ENCODE results near the gene IGSF21. TPM values are rescaled to one million over a fixed set of nuclear protein-coding genes. Genes with fewer than 3 reads are reported as not detected.

Gene IGSF21
- total and polyA plus RNA-seq, 4 donors, result 0.95 to 10.1 (median 3.8) TPM

- no peaks in the 10 kb centered on the region for H3K4me1 ChIP-seq (ENCODE audit: control insufficient read depth in 1 of 2, insufficient read depth in 2 of 2, low read length in 2 of 2)
- peak in 1 of 2 donors; percentile 77 for DNase-seq
- 2% methylated on average over 28 to 30 of the region's 30 CpGs for WGBS, 2 donors
- no peak overlapping the region for H3K27ac ChIP-seq (ENCODE audit: low read depth in 1 of 2, low read length in 2 of 2)
- no peaks in the 10 kb centered on the region for H3K9me3 ChIP-seq (ENCODE audit: control insufficient read depth, low read length)
- intact Hi-C loops (cut with DNase I), result no loop called here
- ATAC-seq (ENCODE audit: low FRiP score), result peak; percentile 46
- H3K4me3 ChIP-seq (ENCODE audit: low read length in 2 of 2), result no peak overlapping the region
- H3K27me3 ChIP-seq (ENCODE audit: control insufficient read depth in 1 of 2, insufficient read depth in 2 of 2, low read length in 1 of 2), result no peaks in the 10 kb centered on the region
- H3K36me3 ChIP-seq (ENCODE audit: control insufficient read depth in 1 of 2, insufficient read depth in 2 of 2, low read length in 1 of 2), result no peaks in the 10 kb centered on the region
Measured at GRCh38 chr1:18110968-18111367, 3.4 kb downstream of the IGSF21 start.

GRCh38 chr1:18111605-18112297, 4.2 kb downstream of the IGSF21 start:
- intact Hi-C loops (cut with DNase I), result no loop called here
- H3K27ac ChIP-seq (ENCODE audit: low read depth in 1 of 2, low read length in 2 of 2), result no peak overlapping the region
- DNase-seq (no peak), ATAC-seq (ENCODE audit: low FRiP score) (no peak)
- no peaks in the 10 kb centered on the region for H3K36me3 ChIP-seq (ENCODE audit: control insufficient read depth in 1 of 2, insufficient read depth in 2 of 2, low read length in 1 of 2)
- H3K4me1 ChIP-seq (ENCODE audit: control insufficient read depth in 1 of 2, insufficient read depth in 2 of 2, low read length in 2 of 2), result no peaks in the 10 kb centered on the region
- 46 to 58% methylated on average over 12 of the region's 12 CpGs for WGBS, 2 donors
- H3K27me3 ChIP-seq (ENCODE audit: control insufficient read depth in 1 of 2, insufficient read depth in 2 of 2, low read length in 1 of 2), result no peaks in the 10 kb centered on the region
- no peak overlapping the region for H3K4me3 ChIP-seq (ENCODE audit: low read length in 2 of 2)
- no peaks in the 10 kb centered on the region for H3K9me3 ChIP-seq (ENCODE audit: control insufficient read depth, low read length)

- Histone ChIP-seq H3K27me3 (ENCODE audit: control insufficient read depth in 1 of 2, insufficient read depth in 2 of 2, low read length in 1 of 2) (no peaks in the 10 kb centered on the region), H3K9me3 (ENCODE audit: control insufficient read depth, low read length) (no peaks in the 10 kb centered on the region), H3K36me3 (ENCODE audit: control insufficient read depth in 1 of 2, insufficient read depth in 2 of 2, low read length in 1 of 2) (no peaks in the 10 kb centered on the region), H3K27ac (ENCODE audit: low read depth in 1 of 2, low read length in 2 of 2) (no peak overlapping the region), H3K4me1 (ENCODE audit: control insufficient read depth in 1 of 2, insufficient read depth in 2 of 2, low read length in 2 of 2) (no peaks in the 10 kb centered on the region), H3K4me3 (ENCODE audit: low read length in 2 of 2) (no peak overlapping the region)
- DNase-seq (peak in 1 of 2 donors; percentile 5), ATAC-seq (ENCODE audit: low FRiP score) (no peak)
- intact Hi-C loops (cut with DNase I), result no loop called here
- WGBS, 2 donors, result 94 to 96% methylated on average over 3 of the region's 3 CpGs
Measured at GRCh38 chr1:18112611-18113010, 5.0 kb downstream of the IGSF21 start.

- intact Hi-C loops (cut with DNase I), result no loop called here
- Histone ChIP-seq H3K27ac (ENCODE audit: low read depth in 1 of 2, low read length in 2 of 2) (no peak overlapping the region), H3K9me3 (ENCODE audit: control insufficient read depth, low read length) (no peaks in the 10 kb centered on the region), H3K27me3 (ENCODE audit: control insufficient read depth in 1 of 2, insufficient read depth in 2 of 2, low read length in 1 of 2) (no peaks in the 10 kb centered on the region), H3K36me3 (ENCODE audit: control insufficient read depth in 1 of 2, insufficient read depth in 2 of 2, low read length in 1 of 2) (no peaks in the 10 kb centered on the region), H3K4me3 (ENCODE audit: low read length in 2 of 2) (no peak overlapping the region), H3K4me1 (ENCODE audit: control insufficient read depth in 1 of 2, insufficient read depth in 2 of 2, low read length in 2 of 2) (no peaks in the 10 kb centered on the region)
- ATAC-seq (ENCODE audit: low FRiP score) (no peak), DNase-seq (no peak)
- WGBS, 2 donors, result 70 to 72% methylated on average over 3 of the region's 3 CpGs
Measured at GRCh38 chr1:18114726-18115410, 7.3 kb downstream of the IGSF21 start.

- Histone ChIP-seq H3K4me1 (ENCODE audit: control insufficient read depth in 1 of 2, insufficient read depth in 2 of 2, low read length in 2 of 2) (no peaks in the 10 kb centered on the region), H3K9me3 (ENCODE audit: control insufficient read depth, low read length) (no peaks in the 10 kb centered on the region), H3K27ac (ENCODE audit: low read depth in 1 of 2, low read length in 2 of 2) (no peak overlapping the region), H3K36me3 (ENCODE audit: control insufficient read depth in 1 of 2, insufficient read depth in 2 of 2, low read length in 1 of 2) (no peaks in the 10 kb centered on the region), H3K27me3 (ENCODE audit: control insufficient read depth in 1 of 2, insufficient read depth in 2 of 2, low read length in 1 of 2) (no peaks in the 10 kb centered on the region), H3K4me3 (ENCODE audit: low read length in 2 of 2) (no peak overlapping the region)
- WGBS, 2 donors, result 90 to 91% methylated on average over 1 of the region's 1 CpG
- no peak for ATAC-seq (ENCODE audit: low FRiP score)
- intact Hi-C loops (cut with DNase I), result no loop called here
- no peak for DNase-seq
Measured at GRCh38 chr1:18116777-18117176, 9.2 kb downstream of the IGSF21 start.

- intact Hi-C loops (cut with DNase I), result no loop called here
- Histone ChIP-seq H3K36me3 (ENCODE audit: control insufficient read depth in 1 of 2, insufficient read depth in 2 of 2, low read length in 1 of 2) (no peaks in the 10 kb centered on the region), H3K27me3 (ENCODE audit: control insufficient read depth in 1 of 2, insufficient read depth in 2 of 2, low read length in 1 of 2) (no peaks in the 10 kb centered on the region), H3K4me3 (ENCODE audit: low read length in 2 of 2) (no peak overlapping the region), H3K9me3 (ENCODE audit: control insufficient read depth, low read length) (no peaks in the 10 kb centered on the region), H3K4me1 (ENCODE audit: control insufficient read depth in 1 of 2, insufficient read depth in 2 of 2, low read length in 2 of 2) (no peaks in the 10 kb centered on the region), H3K27ac (ENCODE audit: low read depth in 1 of 2, low read length in 2 of 2) (no peak overlapping the region)
- WGBS, 2 donors, result 47 to 49% methylated on average over 13 of the region's 13 CpGs
- ATAC-seq (ENCODE audit: low FRiP score) (no peak), DNase-seq (peak in 1 of 2 donors; percentile 72)
Measured at GRCh38 chr1:18118078-18118477, 10.5 kb downstream of the IGSF21 start.

- Histone ChIP-seq H3K4me1 (ENCODE audit: control insufficient read depth in 1 of 2, insufficient read depth in 2 of 2, low read length in 2 of 2) (no peaks in the 10 kb centered on the region), H3K27me3 (ENCODE audit: control insufficient read depth in 1 of 2, insufficient read depth in 2 of 2, low read length in 1 of 2) (no peaks in the 10 kb centered on the region), H3K9me3 (ENCODE audit: control insufficient read depth, low read length) (no peaks in the 10 kb centered on the region), H3K27ac (ENCODE audit: low read depth in 1 of 2, low read length in 2 of 2) (no peak overlapping the region), H3K4me3 (ENCODE audit: low read length in 2 of 2) (no peak overlapping the region), H3K36me3 (ENCODE audit: control insufficient read depth in 1 of 2, insufficient read depth in 2 of 2, low read length in 1 of 2) (no peaks in the 10 kb centered on the region)
- intact Hi-C loops (cut with DNase I), result no loop called here
- DNase-seq (no peak), ATAC-seq (ENCODE audit: low FRiP score) (no peak)
- 23 to 39% methylated on average over 3 of the region's 3 CpGs for WGBS, 2 donors
Measured at GRCh38 chr1:18118491-18118890, 10.9 kb downstream of the IGSF21 start.

- H3K9me3 ChIP-seq (ENCODE audit: control insufficient read depth, low read length), result no peaks in the 10 kb centered on the region
- DNase-seq (no peak), ATAC-seq (ENCODE audit: low FRiP score) (no peak)
- H3K36me3 ChIP-seq (ENCODE audit: control insufficient read depth in 1 of 2, insufficient read depth in 2 of 2, low read length in 1 of 2), result no peaks in the 10 kb centered on the region
- H3K27ac ChIP-seq (ENCODE audit: low read depth in 1 of 2, low read length in 2 of 2), result no peak overlapping the region
- H3K4me1 ChIP-seq (ENCODE audit: control insufficient read depth in 1 of 2, insufficient read depth in 2 of 2, low read length in 2 of 2), result no peaks in the 10 kb centered on the region
- WGBS, 2 donors, result 71 to 73% methylated on average over 3 of the region's 3 CpGs
- intact Hi-C loops (cut with DNase I), result no loop called here
- no peaks in the 10 kb centered on the region for H3K27me3 ChIP-seq (ENCODE audit: control insufficient read depth in 1 of 2, insufficient read depth in 2 of 2, low read length in 1 of 2)
- H3K4me3 ChIP-seq (ENCODE audit: low read length in 2 of 2), result no peak overlapping the region
Measured at GRCh38 chr1:18119289-18119688, 11.7 kb downstream of the IGSF21 start.

- ATAC-seq (ENCODE audit: low FRiP score) (no peak), DNase-seq (no peak)
- 38 to 39% methylated on average over 6 of the region's 6 CpGs for WGBS, 2 donors
- H3K9me3 ChIP-seq (ENCODE audit: control insufficient read depth, low read length), result no peaks in the 10 kb centered on the region
- no peak overlapping the region for H3K4me3 ChIP-seq (ENCODE audit: low read length in 2 of 2)
- H3K36me3 ChIP-seq (ENCODE audit: control insufficient read depth in 1 of 2, insufficient read depth in 2 of 2, low read length in 1 of 2), result no peaks in the 10 kb centered on the region
- H3K27me3 ChIP-seq (ENCODE audit: control insufficient read depth in 1 of 2, insufficient read depth in 2 of 2, low read length in 1 of 2), result no peaks in the 10 kb centered on the region
- H3K27ac ChIP-seq (ENCODE audit: low read depth in 1 of 2, low read length in 2 of 2), result no peak overlapping the region
- intact Hi-C loops (cut with DNase I), result no loop called here
- no peaks in the 10 kb centered on the region for H3K4me1 ChIP-seq (ENCODE audit: control insufficient read depth in 1 of 2, insufficient read depth in 2 of 2, low read length in 2 of 2)
Measured at GRCh38 chr1:18119771-18120377, 12.3 kb downstream of the IGSF21 start.

Measured in aorta (tissue), 5 donors.